ENCODE results near the gene P4HA1. TPM values are rescaled to one million over a fixed set of nuclear protein-coding genes. Genes with fewer than 3 reads are reported as not detected.

Gene P4HA1
- total and polyA plus RNA-seq, 4 donors, result 47.2 to 107 (median 69.6) TPM

DNA sequence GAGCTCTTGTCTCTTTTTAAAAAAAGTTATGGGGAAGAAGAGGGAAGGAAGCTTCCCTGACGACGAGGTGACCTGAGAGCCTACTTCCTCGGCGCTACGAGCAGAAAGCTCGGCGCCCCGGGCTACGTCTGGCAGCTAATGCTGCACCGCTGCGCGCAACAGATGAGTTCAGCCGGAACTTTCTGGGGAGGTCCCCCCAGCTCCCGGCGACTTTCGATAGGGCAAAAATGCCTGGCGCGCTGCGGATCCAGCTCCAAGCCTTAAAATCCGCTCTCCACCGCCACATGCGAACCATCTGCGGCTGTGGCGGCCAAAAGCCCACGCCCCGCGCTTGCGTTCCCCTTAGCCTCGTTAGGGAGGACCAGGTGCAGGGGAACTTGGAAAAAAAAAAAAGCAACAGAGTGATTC is 621 bp downstream of the P4HA1 start:
- H3K4me3 ChIP-seq (ENCODE audit: low read depth, low read length), result peak overlapping the region; percentile 98
- H3K4me1 ChIP-seq (ENCODE audit: control insufficient read depth, insufficient read depth, low read length), result peaks cover 7% of the 10 kb centered on the region
- no peaks in the 10 kb centered on the region for H3K9me3 ChIP-seq (ENCODE audit: control insufficient read depth, insufficient read depth, low read length)
- H3K27ac ChIP-seq (ENCODE audit: low read depth, low read length), result peak overlapping the region; percentile 97
- peak in 4 of 6 donors; percentile 39 to 81 (median 64) for DNase-seq (ENCODE audit: low read depth in 4 of 6, low spot score in 6 of 6)
- H3K36me3 ChIP-seq (ENCODE audit: control insufficient read depth, insufficient read depth, low read length), result no peaks in the 10 kb centered on the region
- no peaks in the 10 kb centered on the region for H3K27me3 ChIP-seq (ENCODE audit: control insufficient read depth, insufficient read depth, low read length)
- WGBS (ENCODE audit: insufficient coverage), result under 1% methylated on average over 29 of the region's 29 CpGs

DNA sequence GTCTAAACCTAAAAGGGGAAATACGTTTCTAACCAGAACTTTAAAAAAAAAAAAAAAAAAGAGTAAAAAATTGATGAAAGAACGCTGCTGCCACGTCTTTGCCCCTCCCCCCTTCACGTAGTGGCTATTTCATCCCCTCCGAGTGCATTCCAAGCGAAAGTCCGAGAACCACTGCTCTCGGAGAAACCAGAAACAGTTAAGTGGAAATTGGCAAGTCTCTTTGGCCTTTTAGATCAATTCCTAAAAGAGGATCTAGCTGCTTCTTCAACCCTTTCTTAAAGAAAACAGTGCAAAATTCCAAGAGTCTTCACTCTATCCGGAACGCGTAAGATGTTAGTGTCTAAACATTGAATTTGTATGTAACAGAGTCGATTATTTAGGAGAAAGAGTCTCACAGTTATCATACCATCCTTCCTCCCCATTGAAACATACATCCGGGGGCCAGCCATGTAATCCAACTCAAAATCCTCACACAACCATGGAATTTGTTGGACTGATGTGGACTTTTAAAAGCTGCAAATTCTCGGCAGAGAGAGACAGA is 1.1 kb downstream of the P4HA1 start:
- WGBS (ENCODE audit: insufficient coverage), result 0% methylated on average over 5 of the region's 14 CpGs
- Histone ChIP-seq H3K36me3 (ENCODE audit: control insufficient read depth, insufficient read depth, low read length) (no peaks in the 10 kb centered on the region), H3K27ac (ENCODE audit: low read depth, low read length) (peak overlapping the region; percentile 97)

DNA sequence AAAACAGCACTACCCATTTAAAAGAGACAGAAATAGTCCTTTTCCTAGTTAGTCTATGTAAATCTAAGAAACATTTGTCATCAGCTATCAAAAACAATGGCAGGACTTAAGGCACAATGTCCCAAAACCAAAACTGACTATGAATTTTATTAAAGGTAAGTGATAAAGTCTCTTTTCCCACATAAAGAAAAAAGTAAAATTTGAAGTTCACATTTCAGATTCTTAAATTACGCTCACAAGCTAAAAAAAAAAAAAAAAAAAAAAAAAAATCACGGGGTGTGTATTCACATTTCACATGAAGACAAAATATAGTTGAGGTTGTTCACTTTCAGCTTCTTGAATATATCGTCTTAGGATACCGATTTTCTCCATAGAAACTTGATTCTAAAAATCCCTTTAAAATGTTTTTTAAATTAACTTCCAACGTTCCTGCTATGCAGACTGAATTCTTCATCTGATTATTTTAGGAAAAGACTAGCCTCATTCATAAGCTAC is 1.6 kb downstream of the P4HA1 start:
- Histone ChIP-seq H3K36me3 (ENCODE audit: control insufficient read depth, insufficient read depth, low read length) (peaks cover 2% of the 10 kb centered on the region), H3K9me3 (ENCODE audit: control insufficient read depth, insufficient read depth, low read length) (no peaks in the 10 kb centered on the region), H3K27me3 (ENCODE audit: control insufficient read depth, insufficient read depth, low read length) (no peaks in the 10 kb centered on the region), H3K27ac (ENCODE audit: low read depth, low read length) (peak overlapping the region; percentile 97), H3K4me1 (ENCODE audit: control insufficient read depth, insufficient read depth, low read length) (peaks cover 9% of the 10 kb centered on the region), H3K4me3 (ENCODE audit: low read depth, low read length) (peak overlapping the region; percentile 98)
- WGBS (ENCODE audit: insufficient coverage), result no CpG with 5 or more reads among the region's 5 CpGs
- no peak for DNase-seq (ENCODE audit: low read depth in 4 of 6, low spot score in 6 of 6)

More for the DNA sequence above, 1.1 kb downstream of the P4HA1 start:
- H3K4me1 ChIP-seq (ENCODE audit: control insufficient read depth, insufficient read depth, low read length), result peaks cover 7% of the 10 kb centered on the region
- H3K27me3 ChIP-seq (ENCODE audit: control insufficient read depth, insufficient read depth, low read length), result no peaks in the 10 kb centered on the region
- no peaks in the 10 kb centered on the region for H3K9me3 ChIP-seq (ENCODE audit: control insufficient read depth, insufficient read depth, low read length)
- peak overlapping the region; percentile 98 for H3K4me3 ChIP-seq (ENCODE audit: low read depth, low read length)
- peak; percentile 47 to 86 (median 74) for DNase-seq (ENCODE audit: low read depth in 4 of 6, low spot score in 6 of 6)

DNA sequence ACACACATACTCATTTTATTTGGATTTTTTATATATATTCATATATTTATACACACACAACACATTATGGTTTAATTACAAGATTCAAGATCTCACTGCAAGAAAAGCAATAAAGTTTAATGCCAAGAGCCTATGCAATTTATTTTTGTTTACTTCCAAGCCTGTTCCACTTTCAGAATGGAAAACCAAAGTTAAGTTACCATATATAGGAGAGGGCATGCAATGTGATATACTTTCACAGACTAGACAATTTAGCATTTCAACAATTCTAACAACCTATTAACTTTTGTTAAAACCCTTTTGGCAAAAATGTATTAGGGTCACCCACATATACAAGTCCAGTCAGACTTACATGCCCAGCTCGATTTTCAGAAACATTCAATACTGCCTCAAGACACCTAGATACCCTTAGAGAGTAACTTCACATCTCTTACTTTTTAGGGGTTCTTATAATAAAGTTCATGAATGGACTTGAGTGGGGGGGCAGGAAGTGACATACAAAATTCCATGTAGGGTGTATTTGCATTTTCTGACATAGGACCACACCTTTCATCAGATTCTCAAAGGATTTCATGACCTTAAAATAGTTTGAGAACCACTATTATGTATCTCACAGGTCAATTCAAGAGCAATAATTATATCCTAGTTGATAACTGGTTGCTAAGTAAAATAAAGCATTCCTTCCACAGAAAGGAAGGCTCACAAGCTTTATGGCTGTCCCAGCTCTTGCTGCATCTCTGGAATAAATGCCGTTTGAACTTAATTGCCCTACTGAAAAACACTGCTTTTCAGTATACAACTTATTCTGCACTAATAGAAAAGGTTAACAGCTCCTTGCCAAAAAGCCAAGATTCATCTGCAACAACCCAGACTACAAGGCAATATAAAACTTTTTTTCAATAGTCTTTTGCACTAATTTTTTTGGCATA is 2.5 kb downstream of the P4HA1 start:
- peak overlapping the region; percentile 98 for H3K4me3 ChIP-seq (ENCODE audit: low read depth, low read length)

GRCh38 chr10:73092830-73093229 is 3.8 kb downstream of the P4HA1 start:
- Histone ChIP-seq H3K4me1 (ENCODE audit: control insufficient read depth, insufficient read depth, low read length) (peaks cover 13% of the 10 kb centered on the region), H3K27ac (ENCODE audit: low read depth, low read length) (no peak overlapping the region), H3K27me3 (ENCODE audit: control insufficient read depth, insufficient read depth, low read length) (no peaks in the 10 kb centered on the region), H3K9me3 (ENCODE audit: control insufficient read depth, insufficient read depth, low read length) (no peaks in the 10 kb centered on the region), H3K36me3 (ENCODE audit: control insufficient read depth, insufficient read depth, low read length) (peaks cover 3% of the 10 kb centered on the region), H3K4me3 (ENCODE audit: low read depth, low read length) (no peak overlapping the region)
- WGBS (ENCODE audit: insufficient coverage), result no CpG with 5 or more reads among the region's 3 CpGs
- DNase-seq (ENCODE audit: low read depth in 4 of 6, low spot score in 6 of 6), result no peak

More for the DNA sequence above, 2.5 kb downstream of the P4HA1 start:
- H3K9me3 ChIP-seq (ENCODE audit: control insufficient read depth, insufficient read depth, low read length), result no peaks in the 10 kb centered on the region
- peaks cover 13% of the 10 kb centered on the region for H3K4me1 ChIP-seq (ENCODE audit: control insufficient read depth, insufficient read depth, low read length)
- WGBS (ENCODE audit: insufficient coverage), result 13% methylated on average over 1 of the region's 2 CpGs
- H3K27ac ChIP-seq (ENCODE audit: low read depth, low read length), result peak overlapping the region; percentile 97
- H3K36me3 ChIP-seq (ENCODE audit: control insufficient read depth, insufficient read depth, low read length), result peaks cover 3% of the 10 kb centered on the region
- H3K27me3 ChIP-seq (ENCODE audit: control insufficient read depth, insufficient read depth, low read length), result no peaks in the 10 kb centered on the region
- DNase-seq (ENCODE audit: low read depth in 4 of 6, low spot score in 6 of 6), result peak in 1 of 6 donors; percentile 6

GRCh38 chr10:73088304-73088703 is 8.4 kb downstream of the P4HA1 start:
- Histone ChIP-seq H3K36me3 (ENCODE audit: control insufficient read depth, insufficient read depth, low read length) (peaks cover 3% of the 10 kb centered on the region), H3K27ac (ENCODE audit: low read depth, low read length) (no peak overlapping the region), H3K27me3 (ENCODE audit: control insufficient read depth, insufficient read depth, low read length) (no peaks in the 10 kb centered on the region), H3K4me3 (ENCODE audit: low read depth, low read length) (no peak overlapping the region), H3K9me3 (ENCODE audit: control insufficient read depth, insufficient read depth, low read length) (no peaks in the 10 kb centered on the region), H3K4me1 (ENCODE audit: control insufficient read depth, insufficient read depth, low read length) (peaks cover 10% of the 10 kb centered on the region)
- no peak for DNase-seq (ENCODE audit: low read depth in 4 of 6, low spot score in 6 of 6)

- Histone ChIP-seq H3K27ac (ENCODE audit: low read depth, low read length) (no peak overlapping the region), H3K27me3 (ENCODE audit: control insufficient read depth, insufficient read depth, low read length) (no peaks in the 10 kb centered on the region), H3K36me3 (ENCODE audit: control insufficient read depth, insufficient read depth, low read length) (peaks cover 3% of the 10 kb centered on the region), H3K9me3 (ENCODE audit: control insufficient read depth, insufficient read depth, low read length) (no peaks in the 10 kb centered on the region), H3K4me1 (ENCODE audit: control insufficient read depth, insufficient read depth, low read length) (peaks cover 9% of the 10 kb centered on the region), H3K4me3 (ENCODE audit: low read depth, low read length) (no peak overlapping the region)
- no CpG with 5 or more reads among the region's 4 CpGs for WGBS (ENCODE audit: insufficient coverage)
- no peak for DNase-seq (ENCODE audit: low read depth in 4 of 6, low spot score in 6 of 6)
Measured at GRCh38 chr10:73086816-73087215, 9.8 kb downstream of the P4HA1 start.

- H3K36me3 ChIP-seq (ENCODE audit: control insufficient read depth, insufficient read depth, low read length), result no peaks in the 10 kb centered on the region
- WGBS (ENCODE audit: insufficient coverage), result no CpG with 5 or more reads among the region's 5 CpGs
Measured at GRCh38 chr10:73084209-73084608, 12.5 kb downstream of the P4HA1 start.

GRCh38 chr10:73083221-73083620 is 13.4 kb downstream of the P4HA1 start:
- peak overlapping the region; percentile 20 for H3K27ac ChIP-seq (ENCODE audit: low read depth, low read length)
- WGBS (ENCODE audit: insufficient coverage), result 43% methylated on average over 1 of the region's 2 CpGs

More at GRCh38 chr10:73084209-73084608, 12.5 kb downstream of the P4HA1 start:
- H3K27me3 ChIP-seq (ENCODE audit: control insufficient read depth, insufficient read depth, low read length), result no peaks in the 10 kb centered on the region
- DNase-seq (ENCODE audit: low read depth in 4 of 6, low spot score in 6 of 6), result no peak
- H3K9me3 ChIP-seq (ENCODE audit: control insufficient read depth, insufficient read depth, low read length), result no peaks in the 10 kb centered on the region
- no peak overlapping the region for H3K27ac ChIP-seq (ENCODE audit: low read depth, low read length)
- peaks cover 3% of the 10 kb centered on the region for H3K4me1 ChIP-seq (ENCODE audit: control insufficient read depth, insufficient read depth, low read length)
- H3K4me3 ChIP-seq (ENCODE audit: low read depth, low read length), result no peak overlapping the region

More at GRCh38 chr10:73083221-73083620, 13.4 kb downstream of the P4HA1 start:
- Histone ChIP-seq H3K9me3 (ENCODE audit: control insufficient read depth, insufficient read depth, low read length) (no peaks in the 10 kb centered on the region), H3K36me3 (ENCODE audit: control insufficient read depth, insufficient read depth, low read length) (no peaks in the 10 kb centered on the region), H3K4me3 (ENCODE audit: low read depth, low read length) (no peak overlapping the region), H3K27me3 (ENCODE audit: control insufficient read depth, insufficient read depth, low read length) (no peaks in the 10 kb centered on the region), H3K4me1 (ENCODE audit: control insufficient read depth, insufficient read depth, low read length) (peaks cover 3% of the 10 kb centered on the region)
- DNase-seq (ENCODE audit: low read depth in 4 of 6, low spot score in 6 of 6), result no peak
